Measurements from ENCODE around the gene LETM1. TPM values are rescaled to one million over a fixed set of nuclear protein-coding genes. Genes with fewer than 3 reads are reported as not detected.

LETM1 gene
- total and polyA plus RNA-seq, 4 donors, result 21.7 to 47.1 (median 26.8) TPM

DNA sequence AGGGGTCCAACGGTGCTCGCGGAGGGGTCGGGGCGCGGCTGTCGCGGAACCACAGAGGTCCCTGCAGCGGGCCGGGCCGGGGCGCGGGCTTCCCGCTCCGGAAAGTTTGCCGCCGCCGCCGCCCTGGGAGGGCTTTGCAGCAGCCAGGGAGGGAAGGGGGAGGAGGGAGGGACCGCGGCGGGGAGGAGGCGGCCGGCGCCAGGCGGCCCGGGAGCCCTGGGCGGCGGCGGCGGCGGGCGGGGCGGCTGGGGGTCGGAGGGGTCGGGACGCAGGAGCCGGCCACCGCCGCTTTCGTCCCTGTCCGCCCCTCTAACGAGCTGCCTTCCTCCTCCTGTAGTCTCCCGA lies 62.5 kb downstream of the LETM1 start:
- ATAC-seq (ENCODE audit: insufficient read depth, low FRiP score) (no peak), DNase-seq (peak; percentile 54 to 58 (median 54))
- Histone ChIP-seq H3K9ac (ENCODE audit: insufficient read depth in 1 of 2, low read length in 2 of 2) (no peak overlapping the region), H3K4me3 (peak overlapping the region; percentile 48), H3K27me3 (ENCODE audit: control insufficient read depth in 3 of 3, insufficient read depth in 3 of 3, low read length in 2 of 3) (no peaks in the 10 kb centered on the region), H3K36me3 (ENCODE audit: control insufficient read depth in 4 of 4, insufficient read depth in 4 of 4, low read length in 4 of 4) (no peaks in the 10 kb centered on the region), H3K27ac (ENCODE audit: low read depth in 1 of 2, low read length in 1 of 2) (no peak overlapping the region), H3K4me1 (ENCODE audit: control insufficient read depth in 5 of 5, insufficient read depth in 5 of 5, low read length in 5 of 5) (peaks cover 0 to 29% (median 14%) of the 10 kb centered on the region in 5 donors), H3K9me3 (ENCODE audit: control insufficient read depth in 4 of 4, insufficient read depth in 3 of 4, low read length in 3 of 4) (no peaks in the 10 kb centered on the region)
- TF ChIP-seq, protein P1, sequence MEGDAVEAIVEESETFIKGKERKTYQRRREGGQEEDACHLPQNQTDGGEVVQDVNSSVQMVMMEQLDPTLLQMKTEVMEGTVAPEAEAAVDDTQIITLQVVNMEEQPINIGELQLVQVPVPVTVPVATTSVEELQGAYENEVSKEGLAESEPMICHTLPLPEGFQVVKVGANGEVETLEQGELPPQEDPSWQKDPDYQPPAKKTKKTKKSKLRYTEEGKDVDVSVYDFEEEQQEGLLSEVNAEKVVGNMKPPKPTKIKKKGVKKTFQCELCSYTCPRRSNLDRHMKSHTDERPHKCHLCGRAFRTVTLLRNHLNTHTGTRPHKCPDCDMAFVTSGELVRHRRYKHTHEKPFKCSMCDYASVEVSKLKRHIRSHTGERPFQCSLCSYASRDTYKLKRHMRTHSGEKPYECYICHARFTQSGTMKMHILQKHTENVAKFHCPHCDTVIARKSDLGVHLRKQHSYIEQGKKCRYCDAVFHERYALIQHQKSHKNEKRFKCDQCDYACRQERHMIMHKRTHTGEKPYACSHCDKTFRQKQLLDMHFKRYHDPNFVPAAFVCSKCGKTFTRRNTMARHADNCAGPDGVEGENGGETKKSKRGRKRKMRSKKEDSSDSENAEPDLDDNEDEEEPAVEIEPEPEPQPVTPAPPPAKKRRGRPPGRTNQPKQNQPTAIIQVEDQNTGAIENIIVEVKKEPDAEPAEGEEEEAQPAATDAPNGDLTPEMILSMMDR (IDR thresholded peaks at IDR 0.05; ENCODE audit: control extremely low read depth, extremely low read depth), result no peak
- WGBS, 2 donors, result 0 to 1% methylated on average over 10 to 42 of the region's 44 CpGs

DNA sequence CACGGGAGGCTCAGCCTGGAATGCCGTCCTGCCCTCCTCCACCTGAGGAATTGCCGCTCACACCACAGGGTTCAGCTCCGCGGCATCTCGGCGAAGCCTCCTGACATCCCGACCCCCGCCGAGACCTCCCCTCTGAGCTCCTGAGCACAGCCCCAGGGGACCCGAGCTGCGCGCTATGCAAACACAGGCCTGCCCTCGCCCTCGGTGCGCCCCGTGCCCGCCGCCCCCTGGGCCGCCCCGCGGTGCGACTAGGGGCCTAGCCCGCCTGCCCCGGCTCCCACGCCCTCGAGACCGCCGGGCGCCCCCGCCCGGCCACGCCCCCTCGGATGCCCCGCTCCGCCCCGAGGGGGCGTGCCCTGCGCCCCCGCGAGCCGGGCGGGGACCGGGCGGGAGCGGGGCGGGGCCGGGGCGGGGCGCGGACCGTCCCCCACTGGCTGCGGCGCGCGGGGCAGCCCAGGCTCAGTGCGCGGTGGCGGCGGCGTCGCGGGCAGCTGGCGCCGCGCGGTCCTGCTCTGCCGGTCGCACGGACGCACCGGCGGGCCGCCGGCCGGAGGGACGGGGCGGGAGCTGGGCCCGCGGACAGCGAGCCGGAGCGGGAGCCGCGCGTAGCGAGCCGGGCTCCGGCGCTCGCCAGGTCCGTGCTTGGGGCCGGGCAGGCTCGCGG lies 63.0 kb downstream of the LETM1 start, which contains the start of gene FGFR3:
TSS of gene FGFR3 (plus strand) at position 462 of the 664 bp plus-strand sequence. CDS start 642 bp downstream, outside the sequence.
- Histone ChIP-seq H3K27me3 (ENCODE audit: control insufficient read depth in 3 of 3, insufficient read depth in 3 of 3, low read length in 2 of 3) (no peaks in the 10 kb centered on the region), H3K36me3 (ENCODE audit: control insufficient read depth in 4 of 4, insufficient read depth in 4 of 4, low read length in 4 of 4) (no peaks in the 10 kb centered on the region), H3K4me3 (peak within 1 kb of the TSS; percentile 48), H3K4me1 (ENCODE audit: control insufficient read depth in 5 of 5, insufficient read depth in 5 of 5, low read length in 5 of 5) (peaks cover 0 to 28% (median 14%) of the 10 kb centered on the region in 5 donors), H3K9me3 (ENCODE audit: control insufficient read depth in 4 of 4, insufficient read depth in 3 of 4, low read length in 3 of 4) (no peaks in the 10 kb centered on the region), H3K27ac (ENCODE audit: low read depth in 1 of 2, low read length in 1 of 2) (peak within 1 kb of the TSS in 1 of 2 donors; percentile 10), H3K9ac (ENCODE audit: insufficient read depth in 1 of 2, low read length in 2 of 2) (no peak within 1 kb of the TSS)
- 2 to 7% methylated on average over 25 to 95 of the region's 95 CpGs for WGBS, 2 donors
- DNase-seq (peak; percentile 64 to 82 (median 73)), ATAC-seq (ENCODE audit: insufficient read depth, low FRiP score) (peak; percentile 73)
- TF ChIP-seq, protein P1 (IDR thresholded peaks at IDR 0.05; ENCODE audit: control extremely low read depth, extremely low read depth), result no peak

DNA sequence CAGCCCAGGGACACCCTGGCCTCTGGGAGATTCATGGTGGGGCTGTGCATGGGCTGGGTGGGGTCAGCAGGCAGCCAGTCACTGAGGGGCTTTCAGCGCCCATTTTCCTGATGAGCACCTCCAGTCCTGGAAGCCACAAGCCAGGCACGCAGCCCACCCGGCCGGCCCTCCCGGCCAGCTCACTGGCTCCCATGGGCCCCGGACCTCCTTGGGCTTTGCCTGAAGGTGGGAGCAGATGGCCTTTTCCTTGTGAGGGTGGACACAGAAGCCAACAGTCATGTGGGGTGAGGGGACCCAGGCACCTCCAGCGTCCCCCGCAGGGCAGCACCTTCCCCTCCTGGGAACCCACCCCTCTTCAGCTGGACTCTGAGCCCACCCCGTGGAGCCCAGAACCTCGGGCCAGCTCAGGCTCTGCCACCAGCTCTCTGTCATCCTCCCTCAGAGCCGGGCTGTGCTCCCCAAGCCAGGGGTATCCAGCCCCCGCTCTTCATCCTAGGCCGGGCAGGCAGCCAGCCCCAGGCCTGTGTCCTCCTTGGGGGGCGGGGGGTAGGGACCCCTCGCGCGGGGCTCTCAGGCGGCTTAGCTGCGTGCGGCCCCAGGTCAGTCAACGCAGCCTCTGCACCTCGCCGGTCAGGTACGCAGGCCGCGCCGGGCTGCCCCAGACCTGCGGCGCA lies 63.7 kb downstream of the LETM1 start:
- 61 to 65% methylated on average over 27 to 29 of the region's 29 CpGs for WGBS, 2 donors
- DNase-seq (peak in 1 of 3 donors; percentile 24), ATAC-seq (ENCODE audit: insufficient read depth, low FRiP score) (no peak)
- Histone ChIP-seq H3K36me3 (ENCODE audit: control insufficient read depth in 4 of 4, insufficient read depth in 4 of 4, low read length in 4 of 4) (no peaks in the 10 kb centered on the region), H3K9me3 (ENCODE audit: control insufficient read depth in 4 of 4, insufficient read depth in 3 of 4, low read length in 3 of 4) (no peaks in the 10 kb centered on the region), H3K27me3 (ENCODE audit: control insufficient read depth in 3 of 3, insufficient read depth in 3 of 3, low read length in 2 of 3) (no peaks in the 10 kb centered on the region), H3K9ac (ENCODE audit: insufficient read depth in 1 of 2, low read length in 2 of 2) (no peak overlapping the region), H3K4me1 (ENCODE audit: control insufficient read depth in 5 of 5, insufficient read depth in 5 of 5, low read length in 5 of 5) (peaks cover 0 to 28% (median 12%) of the 10 kb centered on the region in 5 donors), H3K27ac (ENCODE audit: low read depth in 1 of 2, low read length in 1 of 2) (peak overlapping the region in 1 of 2 donors; percentile 10), H3K4me3 (no peak overlapping the region)
- TF ChIP-seq, protein P1 (IDR thresholded peaks at IDR 0.05; ENCODE audit: control extremely low read depth, extremely low read depth), result no peak

Measured in lung (tissue), 12 donors.